ENCODE measurements around the gene ATXN1. TPM values are rescaled to one million over a fixed set of nuclear protein-coding genes. Genes with fewer than 3 reads are reported as not detected.

The ATXN1 gene
- total RNA-seq, 1 donor from 2014 or later, result 107 TPM

DNA sequence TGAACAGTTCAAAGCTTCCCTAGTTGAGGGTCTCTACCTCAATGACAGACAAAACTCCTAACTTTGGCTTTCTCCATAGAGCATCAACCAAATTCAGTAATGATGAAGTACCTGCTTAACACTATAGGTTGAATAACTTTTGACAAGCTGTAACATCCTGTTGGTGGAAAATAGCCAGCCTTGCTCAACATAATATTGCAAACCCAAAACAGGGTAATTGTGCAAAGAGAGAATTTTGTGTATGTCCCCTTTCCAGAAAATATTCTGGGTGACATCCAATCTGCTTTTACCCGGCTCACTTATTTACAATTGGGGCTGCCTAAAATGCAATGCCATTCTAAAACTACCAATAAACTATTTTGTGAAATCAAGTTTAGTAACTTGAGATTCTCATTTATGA lies 72.8 kb downstream of the ATXN1 start:
- peaks cover 33% of the 10 kb centered on the region for H3K36me3 Mint-ChIP-seq (ENCODE audit: low read depth)
- H3K27me3 Mint-ChIP-seq (ENCODE audit: insufficient read depth), result no peaks in the 10 kb centered on the region
- H3K4me1 Mint-ChIP-seq (ENCODE audit: low read depth), result peaks cover 92% of the 10 kb centered on the region
- DNase-seq (ENCODE audit: low spot score), result no peak
- no peaks in the 10 kb centered on the region for H3K9me3 Mint-ChIP-seq
- H3K27ac Mint-ChIP-seq, result peak overlapping the region; percentile 90
- intact Hi-C loops (cut with micrococcal nuclease), result loop anchor here (5.0 kb wide), 2 partner anchors 176 to 366 kb away; no protein-coding TSS in a partner anchor
- H3K4me3 Mint-ChIP-seq, result no peak overlapping the region

DNA sequence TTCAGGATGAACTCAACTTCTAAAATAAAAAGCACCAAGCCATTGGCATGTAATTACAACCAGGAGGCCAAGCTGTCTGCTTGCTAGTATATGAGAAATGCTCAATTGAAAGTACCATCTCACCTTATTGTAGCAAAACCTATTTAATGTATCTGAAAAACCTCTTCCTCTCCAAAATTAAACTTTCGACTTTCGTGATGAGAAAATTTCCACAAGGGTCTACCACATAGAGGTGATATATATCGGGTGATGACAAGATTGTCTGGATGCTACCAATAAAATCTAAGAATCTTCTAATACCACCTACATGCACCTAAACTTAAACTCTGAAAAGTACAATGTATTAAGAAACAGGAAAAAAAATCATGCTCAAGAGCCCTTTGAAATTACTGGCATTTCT lies 74.2 kb downstream of the ATXN1 start:
- peak overlapping the region; percentile 90 for H3K27ac Mint-ChIP-seq
- H3K4me3 Mint-ChIP-seq, result peak overlapping the region; percentile 56
- no peaks in the 10 kb centered on the region for H3K9me3 Mint-ChIP-seq
- intact Hi-C loops (cut with micrococcal nuclease), result loop anchor here (5.0 kb wide), 2 partner anchors 175 to 365 kb away; no protein-coding TSS in a partner anchor
- H3K27me3 Mint-ChIP-seq (ENCODE audit: insufficient read depth), result no peaks in the 10 kb centered on the region
- H3K36me3 Mint-ChIP-seq (ENCODE audit: low read depth), result peaks cover 42% of the 10 kb centered on the region
- no peak for DNase-seq (ENCODE audit: low spot score)
- H3K4me1 Mint-ChIP-seq (ENCODE audit: low read depth), result peaks cover 94% of the 10 kb centered on the region

DNA sequence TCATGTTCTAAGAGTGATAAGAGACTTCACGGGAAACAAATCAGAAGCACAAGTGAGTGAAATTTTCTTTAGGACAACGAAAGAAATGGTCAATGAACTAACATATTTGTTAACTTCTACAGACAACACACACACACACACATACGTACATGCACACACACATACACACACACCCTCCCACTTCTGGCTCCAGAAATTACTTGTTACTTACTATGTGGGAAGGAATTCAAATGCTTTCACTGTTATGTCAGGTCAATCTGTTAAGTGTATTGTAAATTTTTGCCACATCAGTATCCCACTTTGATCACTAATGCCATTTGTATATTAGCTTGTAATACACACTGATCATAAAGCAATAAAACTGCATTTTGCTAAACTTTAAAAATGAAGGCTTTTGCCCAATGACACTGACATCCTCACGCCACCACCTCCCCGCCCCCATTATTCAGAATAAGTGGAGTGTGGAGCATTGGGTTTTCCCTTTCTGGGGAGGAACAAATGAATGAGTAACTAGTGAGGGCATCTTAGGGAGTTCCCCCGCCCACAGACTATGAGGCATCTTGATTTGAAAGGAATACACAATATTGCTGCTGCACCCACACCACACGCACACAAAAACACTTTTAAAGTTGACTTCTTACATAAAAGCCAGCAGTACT lies 76.2 kb downstream of the ATXN1 start:
- peaks cover 97% of the 10 kb centered on the region for H3K4me1 Mint-ChIP-seq (ENCODE audit: low read depth)

DNA sequence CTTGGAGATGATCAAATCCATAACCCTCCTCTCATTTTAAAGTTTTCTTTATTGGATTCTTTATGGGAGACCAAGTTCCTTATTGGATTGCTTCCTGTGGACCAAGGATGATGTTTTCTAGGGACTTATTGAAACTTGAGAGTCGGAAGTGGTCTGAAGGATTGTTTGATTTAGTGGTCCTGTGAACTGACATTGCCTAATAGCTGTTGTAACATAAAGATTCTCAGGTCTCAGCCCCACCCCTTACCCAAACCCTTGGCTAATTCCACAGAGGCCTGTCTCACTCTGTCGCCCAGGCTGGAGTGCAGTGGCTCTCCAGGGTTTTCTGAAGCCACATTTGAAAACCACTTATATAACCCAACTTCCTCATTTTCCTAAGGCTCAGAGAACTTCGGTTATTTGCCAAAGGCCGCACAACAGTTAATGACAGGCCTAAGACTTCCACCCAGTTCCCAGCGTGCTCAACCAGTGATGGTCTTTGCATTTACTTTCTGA lies 77.0 kb downstream of the ATXN1 start:
- no peak for DNase-seq (ENCODE audit: low spot score)
- Mint-ChIP-seq H3K4me3 (no peak overlapping the region), H3K9me3 (peaks cover 3% of the 10 kb centered on the region), H3K36me3 (ENCODE audit: low read depth) (peaks cover 55% of the 10 kb centered on the region), H3K4me1 (ENCODE audit: low read depth) (peaks cover 97% of the 10 kb centered on the region), H3K27me3 (ENCODE audit: insufficient read depth) (no peaks in the 10 kb centered on the region), H3K27ac (peak overlapping the region; percentile 79)
- intact Hi-C loops (cut with micrococcal nuclease), result no loop called here

More for the DNA sequence above, 76.2 kb downstream of the ATXN1 start:
- intact Hi-C loops (cut with micrococcal nuclease), result loop anchor here (1.0 to 5.0 kb wide), 10 partner anchors 8 to 363 kb away; partner anchors contain the start of gene ATXN1
- peaks cover 50% of the 10 kb centered on the region for H3K36me3 Mint-ChIP-seq (ENCODE audit: low read depth)
- H3K27me3 Mint-ChIP-seq (ENCODE audit: insufficient read depth), result no peaks in the 10 kb centered on the region
- H3K4me3 Mint-ChIP-seq, result peak overlapping the region; percentile 43
- peak; percentile 71 for DNase-seq (ENCODE audit: low spot score)
- H3K9me3 Mint-ChIP-seq, result no peaks in the 10 kb centered on the region
- H3K27ac Mint-ChIP-seq, result peak overlapping the region; percentile 88

DNA sequence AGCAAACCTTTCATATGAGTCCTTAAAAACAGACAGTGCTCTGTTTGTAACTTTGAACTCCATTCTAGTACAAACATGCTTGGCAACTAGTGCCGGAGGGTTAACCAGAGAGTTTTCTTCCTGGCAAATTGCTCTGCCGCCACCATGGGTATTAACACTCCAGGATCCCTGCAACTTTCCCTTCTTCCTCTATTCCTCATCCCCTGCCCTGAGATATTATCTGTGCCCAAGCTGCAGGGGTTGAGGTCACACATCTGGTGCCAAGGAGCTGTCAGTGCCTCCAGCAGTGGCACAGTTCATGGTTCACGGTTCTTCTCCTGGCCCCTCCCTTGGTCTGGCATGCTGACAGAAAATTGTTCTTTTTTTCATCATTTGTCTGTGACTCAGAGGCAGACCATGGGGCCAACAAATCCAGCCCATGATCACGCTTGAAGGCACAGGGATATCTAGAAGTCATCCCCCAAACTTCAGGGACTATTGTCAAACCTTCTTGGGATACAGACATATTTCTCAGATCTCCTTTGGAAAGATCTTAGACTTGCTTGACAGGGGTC lies 77.5 kb downstream of the ATXN1 start:
- intact Hi-C loops (cut with micrococcal nuclease), result no loop called here
- peaks cover 96% of the 10 kb centered on the region for H3K4me1 Mint-ChIP-seq (ENCODE audit: low read depth)
- DNase-seq (ENCODE audit: low spot score), result no peak
- H3K27me3 Mint-ChIP-seq (ENCODE audit: insufficient read depth), result no peaks in the 10 kb centered on the region
- H3K27ac Mint-ChIP-seq, result peak overlapping the region; percentile 79
- H3K36me3 Mint-ChIP-seq (ENCODE audit: low read depth), result peaks cover 56% of the 10 kb centered on the region
- no peak overlapping the region for H3K4me3 Mint-ChIP-seq
- H3K9me3 Mint-ChIP-seq, result peaks cover 6% of the 10 kb centered on the region

DNA sequence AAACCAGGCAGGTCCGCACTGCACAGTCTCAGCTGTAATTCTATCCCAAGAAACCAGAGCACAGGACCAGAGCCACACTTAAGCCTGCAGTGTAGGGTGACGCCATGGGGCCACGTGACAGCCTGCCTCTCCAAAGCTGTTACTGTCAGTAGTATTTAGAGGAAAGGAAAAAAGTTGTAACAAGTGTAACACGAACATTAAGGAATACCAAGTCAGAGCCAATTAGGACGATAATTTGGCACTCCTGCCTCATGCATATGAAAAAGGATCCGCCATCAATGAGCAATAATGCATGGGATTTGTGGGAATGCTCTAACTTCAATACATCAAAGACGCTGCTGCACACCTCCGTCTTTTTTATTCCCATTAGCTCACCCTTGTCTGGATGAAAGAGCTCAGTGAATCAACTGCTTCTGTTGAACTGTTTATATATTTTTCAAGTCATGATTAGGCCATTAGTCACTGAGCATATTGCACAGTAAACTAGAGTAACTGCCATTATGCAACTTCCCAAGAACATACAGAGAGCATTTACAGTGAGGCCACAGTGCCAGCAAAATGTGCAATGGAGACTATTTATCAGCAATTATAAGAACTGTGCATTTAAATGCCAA lies 79.9 kb downstream of the ATXN1 start:
- H3K4me1 Mint-ChIP-seq (ENCODE audit: low read depth), result peaks cover 96% of the 10 kb centered on the region
- no peak overlapping the region for H3K4me3 Mint-ChIP-seq
- peaks cover 6% of the 10 kb centered on the region for H3K9me3 Mint-ChIP-seq
- peaks cover 57% of the 10 kb centered on the region for H3K36me3 Mint-ChIP-seq (ENCODE audit: low read depth)
- intact Hi-C loops (cut with micrococcal nuclease), result no loop called here
- peak overlapping the region; percentile 21 for H3K27ac Mint-ChIP-seq
- no peaks in the 10 kb centered on the region for H3K27me3 Mint-ChIP-seq (ENCODE audit: insufficient read depth)
- no peak for DNase-seq (ENCODE audit: low spot score)

DNA sequence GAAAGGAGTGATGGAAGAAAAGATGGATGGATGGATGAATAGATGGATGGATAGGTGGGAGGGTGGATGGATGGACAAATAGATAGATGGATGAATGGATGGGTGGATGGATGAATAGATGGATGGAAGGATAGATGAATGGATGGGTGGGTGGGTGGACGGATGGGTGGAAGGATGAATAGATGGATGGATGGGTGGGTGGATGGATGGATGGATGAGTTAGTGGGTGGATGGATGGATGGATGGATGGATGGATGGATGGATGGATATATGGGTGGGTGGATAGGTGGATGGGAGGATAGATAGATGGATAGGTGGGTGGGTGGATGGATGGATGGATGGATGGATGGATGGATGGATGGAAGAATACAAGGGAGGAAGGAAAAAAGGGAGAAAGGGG lies 82.2 kb downstream of the ATXN1 start:
- peaks cover 85% of the 10 kb centered on the region for H3K4me1 Mint-ChIP-seq (ENCODE audit: low read depth)
- H3K9me3 Mint-ChIP-seq, result peaks cover 6% of the 10 kb centered on the region
- H3K27ac Mint-ChIP-seq, result peak overlapping the region; percentile 3
- intact Hi-C loops (cut with micrococcal nuclease), result no loop called here
- no peak overlapping the region for H3K4me3 Mint-ChIP-seq
- no peak for DNase-seq (ENCODE audit: low spot score)
- peaks cover 62% of the 10 kb centered on the region for H3K36me3 Mint-ChIP-seq (ENCODE audit: low read depth)
- no peaks in the 10 kb centered on the region for H3K27me3 Mint-ChIP-seq (ENCODE audit: insufficient read depth)

DNA sequence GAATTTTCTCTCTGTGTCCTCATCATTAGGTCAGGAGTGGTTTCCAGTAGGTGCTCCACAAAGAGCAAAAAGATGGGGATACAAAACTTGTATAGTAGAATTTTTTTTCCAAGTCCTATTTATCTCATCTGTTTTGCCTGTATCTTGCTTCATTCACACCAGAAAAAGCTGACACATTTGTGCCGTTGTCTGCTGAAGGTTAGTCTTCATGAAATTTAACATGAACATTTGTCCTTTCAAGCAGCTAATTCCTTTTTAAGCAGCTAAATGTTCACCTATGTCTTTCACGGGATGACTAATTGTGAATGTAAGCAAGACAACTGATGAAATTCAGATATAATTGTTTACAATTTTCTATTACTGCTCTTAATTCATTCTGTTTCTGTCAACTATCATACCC lies 83.8 kb downstream of the ATXN1 start:
- Mint-ChIP-seq H3K27ac (peak overlapping the region; percentile 48), H3K4me3 (no peak overlapping the region), H3K4me1 (ENCODE audit: low read depth) (peaks cover 82% of the 10 kb centered on the region), H3K9me3 (peaks cover 6% of the 10 kb centered on the region), H3K27me3 (ENCODE audit: insufficient read depth) (no peaks in the 10 kb centered on the region), H3K36me3 (ENCODE audit: low read depth) (peaks cover 51% of the 10 kb centered on the region)
- intact Hi-C loops (cut with micrococcal nuclease), result loop anchor here (1.0 kb wide), 1 partner anchor 8 kb away; no protein-coding TSS in a partner anchor
- DNase-seq (ENCODE audit: low spot score), result no peak

DNA sequence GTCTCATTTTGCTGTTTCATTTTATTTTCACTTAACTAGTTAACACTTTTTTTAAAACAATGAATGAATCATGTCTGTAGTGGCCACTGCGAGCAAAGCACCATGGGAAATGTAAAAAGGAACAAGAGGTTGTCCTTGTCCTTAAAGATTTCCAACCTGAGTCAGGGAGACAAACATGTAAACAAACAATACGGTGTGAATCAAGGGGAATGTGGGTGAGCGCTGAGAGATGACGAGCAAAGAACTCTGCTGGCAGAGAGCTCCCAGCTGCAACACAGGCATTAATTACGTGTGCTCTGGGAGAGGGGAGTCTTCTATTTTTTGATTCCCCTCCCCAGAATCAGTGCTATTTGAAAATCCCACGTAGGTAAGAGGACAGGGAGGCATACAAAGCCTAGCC lies 84.3 kb downstream of the ATXN1 start:
- no peak for DNase-seq (ENCODE audit: low spot score)
- peaks cover 6% of the 10 kb centered on the region for H3K9me3 Mint-ChIP-seq
- intact Hi-C loops (cut with micrococcal nuclease), result loop anchor here (1.0 kb wide), 1 partner anchor 8 kb away; no protein-coding TSS in a partner anchor
- H3K36me3 Mint-ChIP-seq (ENCODE audit: low read depth), result peaks cover 50% of the 10 kb centered on the region
- H3K27ac Mint-ChIP-seq, result peak overlapping the region; percentile 93
- peak overlapping the region; percentile 40 for H3K4me3 Mint-ChIP-seq
- H3K4me1 Mint-ChIP-seq (ENCODE audit: low read depth), result peaks cover 82% of the 10 kb centered on the region
- no peaks in the 10 kb centered on the region for H3K27me3 Mint-ChIP-seq (ENCODE audit: insufficient read depth)

DNA sequence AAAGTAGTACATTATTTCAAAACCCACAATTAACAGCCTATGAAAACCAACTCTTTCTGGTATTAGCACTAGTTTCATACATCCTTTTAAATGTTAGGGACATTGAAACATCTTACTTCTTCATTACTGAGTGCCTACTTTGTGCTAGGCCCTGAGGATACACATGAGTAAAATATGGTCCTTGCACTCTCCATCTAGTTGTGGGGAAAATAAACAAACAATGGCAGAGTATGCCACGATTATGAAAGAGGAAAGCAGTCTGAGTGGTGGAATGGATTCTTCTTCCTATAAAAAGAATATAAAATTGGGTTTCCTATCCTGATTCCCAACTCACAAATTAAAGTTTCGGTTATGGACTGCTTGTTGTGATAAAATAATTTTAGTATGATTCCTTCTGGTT lies 84.9 kb downstream of the ATXN1 start:
- Mint-ChIP-seq H3K9me3 (peaks cover 6% of the 10 kb centered on the region), H3K4me1 (ENCODE audit: low read depth) (peaks cover 81% of the 10 kb centered on the region), H3K27me3 (ENCODE audit: insufficient read depth) (no peaks in the 10 kb centered on the region), H3K36me3 (ENCODE audit: low read depth) (peaks cover 44% of the 10 kb centered on the region), H3K4me3 (no peak overlapping the region), H3K27ac (peak overlapping the region; percentile 93)
- intact Hi-C loops (cut with micrococcal nuclease), result no loop called here
- no peak for DNase-seq (ENCODE audit: low spot score)

DNA sequence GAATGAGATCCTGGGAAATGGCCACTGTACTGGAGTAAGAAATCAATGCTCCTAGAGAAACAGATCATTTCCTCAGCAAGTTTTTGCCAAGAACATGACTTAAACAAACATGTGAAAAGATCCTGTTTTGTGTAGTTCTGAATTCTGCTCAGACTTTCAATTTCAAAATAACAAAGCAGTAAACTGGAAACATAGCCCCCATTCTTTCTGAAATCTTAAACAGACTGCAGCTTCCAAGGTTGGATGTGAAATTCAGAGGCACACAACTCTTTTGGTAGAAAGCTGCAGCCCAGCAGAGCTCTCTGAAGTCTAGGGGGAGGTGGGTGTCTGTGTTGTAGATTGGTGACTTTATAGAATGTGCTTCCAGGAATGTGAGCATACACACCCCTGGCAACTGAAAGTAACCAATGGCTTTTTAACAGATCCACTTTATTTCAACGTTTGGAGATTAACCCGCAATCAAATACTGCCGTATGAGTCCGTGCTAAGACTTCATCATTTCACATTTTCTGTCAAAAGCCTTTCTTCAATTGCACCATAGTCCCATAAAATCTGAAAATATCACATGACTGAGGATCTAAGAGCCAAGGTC lies 86.4 kb downstream of the ATXN1 start:
- Mint-ChIP-seq H3K4me3 (no peak overlapping the region), H3K36me3 (ENCODE audit: low read depth) (peaks cover 38% of the 10 kb centered on the region), H3K4me1 (ENCODE audit: low read depth) (peaks cover 81% of the 10 kb centered on the region), H3K27me3 (ENCODE audit: insufficient read depth) (no peaks in the 10 kb centered on the region), H3K9me3 (peaks cover 6% of the 10 kb centered on the region), H3K27ac (no peak overlapping the region)
- intact Hi-C loops (cut with micrococcal nuclease), result loop anchor here (5.0 kb wide), 1 partner anchor 343 kb away; no protein-coding TSS in a partner anchor
- DNase-seq (ENCODE audit: low spot score), result no peak

DNA sequence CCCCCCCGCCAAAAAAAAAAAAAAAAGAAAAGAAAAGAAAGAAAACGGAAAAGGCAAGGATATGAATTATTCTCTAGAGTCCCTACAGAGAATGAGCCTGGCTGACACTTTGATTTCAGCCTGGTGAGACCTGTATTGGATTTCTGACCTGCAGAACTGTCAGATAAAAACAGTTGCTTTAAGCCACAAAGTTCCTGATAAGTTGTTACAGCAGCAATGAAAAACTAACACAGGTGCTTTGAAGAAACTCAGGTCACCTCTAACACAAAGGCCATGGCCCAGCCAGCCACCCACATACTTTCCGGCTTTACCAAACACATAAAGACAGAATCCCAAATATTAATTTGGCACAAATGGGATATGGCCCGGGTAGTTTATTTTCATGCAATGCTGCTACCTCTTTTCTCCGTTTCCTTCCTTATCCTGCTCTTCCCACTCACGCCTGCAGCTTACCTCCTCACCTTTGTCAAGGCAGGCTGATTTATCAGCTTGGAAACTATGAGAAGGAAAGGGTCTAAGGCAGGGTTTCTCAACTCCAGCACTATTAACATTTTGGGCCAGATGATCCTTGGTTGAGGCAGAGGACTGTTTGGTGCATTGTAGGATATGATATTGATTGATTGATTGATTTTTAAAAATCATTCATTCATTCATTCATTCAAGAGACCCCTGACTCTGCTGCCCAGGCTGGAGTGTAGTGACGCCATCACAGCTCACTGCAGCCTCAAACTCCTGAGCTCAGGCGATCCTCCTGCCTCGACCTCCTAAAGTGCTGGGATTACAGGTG lies 88.1 kb downstream of the ATXN1 start:
- H3K4me3 Mint-ChIP-seq, result no peak overlapping the region
- no peak for DNase-seq (ENCODE audit: low spot score)
- peaks cover 3% of the 10 kb centered on the region for H3K9me3 Mint-ChIP-seq
- H3K27ac Mint-ChIP-seq, result peak overlapping the region; percentile 79
- no peaks in the 10 kb centered on the region for H3K27me3 Mint-ChIP-seq (ENCODE audit: insufficient read depth)
- H3K4me1 Mint-ChIP-seq (ENCODE audit: low read depth), result peaks cover 81% of the 10 kb centered on the region
- intact Hi-C loops (cut with micrococcal nuclease), result loop anchor here (5.0 kb wide), 1 partner anchor 341 kb away; no protein-coding TSS in a partner anchor
- H3K36me3 Mint-ChIP-seq (ENCODE audit: low read depth), result peaks cover 35% of the 10 kb centered on the region

All from activated T-helper 1 cell treated with anti-CD3 and anti-CD28 coated beads, Interleukin-12 subunit alpha, Interleukin-12 subunit beta, Interleukin-2, Interleukin-4 antibody, amounts not matched to agents 30 ng/mL and 10 ng/mL and 1 ng/mL, durations not matched to agents 14 hours and 24 hours and 36 hours (primary cell).